Left hindlimb (tissue), 1 donor: ENCODE results near the gene ARHGEF19.
A peak's percentile ranks its signal among the peaks of the same experiment; 100 is the strongest.
"Not testable (repeated sequence)": the region's sequence is repeated elsewhere in the genome, so short reads cannot be mapped to it uniquely, and the experiment has no call there.

Experiments
- DNase-seq: peaks from one replicate; pipeline ENCODE4 v3.0.0-alpha.2; 2018

The ARHGEF19 gene

GRCh38 chr1:16243936-16244649 is 31.6 kb upstream of the ARHGEF19 start:
- DNase-seq, result peak; percentile 84

- DNase-seq, result no peak
Measured at GRCh38 chr1:16243215-16243610, 30.8 kb upstream of the ARHGEF19 start.

GRCh38 chr1:16242556-16243214 is 30.2 kb upstream of the ARHGEF19 start:
- DNase-seq, result no peak

- no peak for DNase-seq
Measured at GRCh38 chr1:16241221-16241708, 28.8 kb upstream of the ARHGEF19 start.

GRCh38 chr1:16239972-16240491 is 27.6 kb upstream of the ARHGEF19 start:
- no peak for DNase-seq

- no peak for DNase-seq
Measured at GRCh38 chr1:16237343-16237830, 24.9 kb upstream of the ARHGEF19 start.

GRCh38 chr1:16236511-16237342 is 24.3 kb upstream of the ARHGEF19 start, which contains the start of gene CPLANE2:
CPLANE2 (minus strand) TSS chr1:16237183; CDS start chr1:16236742, 441 bp downstream.
- DNase-seq, result peak; percentile 95

- no peak for DNase-seq
Measured at GRCh38 chr1:16235944-16236510, 23.6 kb upstream of the ARHGEF19 start.

GRCh38 chr1:16235347-16235746 is 22.9 kb upstream of the ARHGEF19 start:
- no peak for DNase-seq

GRCh38 chr1:16233431-16233830 is 21.0 kb upstream of the ARHGEF19 start:
- DNase-seq, result no peak

GRCh38 chr1:16232316-16232710 is 19.9 kb upstream of the ARHGEF19 start:
- no peak for DNase-seq

- DNase-seq, result no peak
Measured at GRCh38 chr1:16231331-16232315, 19.2 kb upstream of the ARHGEF19 start.

- no peak for DNase-seq
Measured at GRCh38 chr1:16230744-16231143, 18.3 kb upstream of the ARHGEF19 start.

GRCh38 chr1:16229976-16230740 is 17.7 kb upstream of the ARHGEF19 start:
- no peak for DNase-seq

- no peak for DNase-seq
Measured at GRCh38 chr1:16226490-16227179, 14.2 kb upstream of the ARHGEF19 start.

GRCh38 chr1:16226129-16226489 is 13.7 kb upstream of the ARHGEF19 start:
- no peak for DNase-seq

GRCh38 chr1:16224472-16224871 is 12.0 kb upstream of the ARHGEF19 start:
- no peak for DNase-seq

GRCh38 chr1:16222716-16223115 is 10.3 kb upstream of the ARHGEF19 start:
- not testable (repeated sequence) for DNase-seq

- no peak for DNase-seq
Measured at GRCh38 chr1:16221499-16221898, 9.0 kb upstream of the ARHGEF19 start.

- no peak for DNase-seq
Measured at GRCh38 chr1:16219968-16220500, 7.6 kb upstream of the ARHGEF19 start.
